Measurements from ENCODE around the gene FBXO42.
"Not testable (repeated sequence)": the region's sequence is repeated elsewhere in the genome, so short reads cannot be mapped to it uniquely, and the experiment has no call there.

The FBXO42 gene

DNA sequence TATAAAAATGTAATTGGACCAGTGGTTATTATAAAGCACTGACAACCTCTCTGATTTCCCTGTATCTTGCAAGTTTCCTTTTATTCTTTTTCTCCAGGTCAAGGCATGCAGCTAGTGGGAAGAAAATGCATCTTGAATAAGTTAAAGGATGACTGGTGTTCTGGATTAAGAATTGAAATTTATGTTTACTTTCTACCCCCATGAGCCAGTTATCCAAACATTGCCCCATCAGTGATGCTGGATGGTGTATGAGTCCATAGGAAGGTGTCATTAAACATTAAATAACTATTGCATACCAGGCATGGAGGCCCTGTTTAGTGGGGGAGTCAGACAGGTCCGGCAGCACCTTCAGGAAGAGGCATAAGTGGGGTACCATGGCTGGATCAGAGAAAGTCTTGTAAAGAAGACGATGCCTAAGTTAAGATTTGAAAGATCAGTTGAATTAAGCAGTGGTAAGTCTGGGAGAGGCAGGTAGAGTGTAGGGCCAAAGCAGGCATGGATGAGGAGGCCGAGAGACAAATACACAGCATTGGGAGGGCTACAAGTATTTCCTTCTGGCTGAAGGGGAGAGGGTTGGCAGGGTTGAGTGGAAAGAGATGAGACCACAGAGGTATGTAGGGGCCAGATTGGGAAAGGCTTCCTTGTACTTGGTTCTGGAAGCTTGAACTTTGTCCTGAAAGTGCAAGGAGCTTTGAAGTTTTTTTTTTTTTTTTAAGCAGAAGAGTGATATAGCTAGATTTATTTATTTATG, 20.4 kb upstream of the FBXO42 start:
- no peak for DNase-seq (ENCODE audit: low spot score)

- no peak for DNase-seq (ENCODE audit: low spot score)
Measured at GRCh38 chr1:16371725-16372124, 19.4 kb upstream of the FBXO42 start.

GRCh38 chr1:16369821-16370220, 17.5 kb upstream of the FBXO42 start:
- DNase-seq (ENCODE audit: low spot score) = no peak

DNA sequence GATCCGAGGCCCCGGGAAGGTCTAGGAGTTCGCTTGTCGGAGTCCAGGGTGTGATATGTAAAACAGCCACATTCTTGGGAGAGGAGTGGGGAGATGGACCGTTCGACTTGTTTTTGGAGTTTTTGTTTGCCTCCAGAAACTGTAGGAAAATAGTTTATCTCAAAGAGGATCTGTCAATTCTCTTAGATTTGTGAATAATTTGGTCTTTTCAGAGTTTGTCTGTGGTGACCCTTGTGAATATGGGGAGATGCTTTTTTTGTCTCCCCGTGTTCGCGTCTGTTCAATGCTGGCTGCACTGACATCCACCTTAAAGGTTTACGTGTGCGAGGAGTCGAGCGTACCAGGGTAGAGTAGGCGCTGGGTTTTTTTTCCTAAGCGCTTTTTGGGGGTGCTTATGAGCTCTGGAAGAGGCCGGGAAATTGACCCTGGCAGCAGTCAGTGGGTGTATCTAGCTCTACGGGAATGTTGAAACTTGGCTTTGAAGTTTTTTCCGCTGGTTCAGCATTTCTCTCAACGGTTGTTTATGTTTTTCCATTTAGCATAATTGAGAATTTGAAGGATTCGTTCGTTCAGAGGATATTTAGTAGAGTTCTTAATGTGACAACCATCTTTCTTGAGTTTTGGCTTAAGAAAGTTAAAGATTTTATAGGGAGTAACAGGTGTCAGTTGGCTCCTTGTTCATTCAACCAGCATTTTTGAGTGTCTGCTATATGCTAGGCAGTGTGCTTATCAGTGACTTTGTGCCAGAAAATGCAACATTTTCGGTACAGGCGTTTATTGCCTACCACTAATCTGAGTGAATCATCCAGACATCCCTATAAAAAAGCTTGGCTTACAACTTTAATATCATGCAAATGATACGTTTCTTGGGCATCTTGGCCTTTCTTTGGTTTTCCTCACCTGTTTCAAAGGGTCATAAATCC, 15.9 kb upstream of the FBXO42 start:
- DNase-seq (ENCODE audit: low spot score) = no peak

- DNase-seq (ENCODE audit: low spot score) = peak; percentile 91
Measured at GRCh38 chr1:16367258-16367967, 15.1 kb upstream of the FBXO42 start.

- DNase-seq (ENCODE audit: low spot score) = peak; percentile 99
Measured at GRCh38 chr1:16366722-16367257, 14.5 kb upstream of the FBXO42 start, which contains the start of gene SZRD1. TSS of gene SZRD1 (plus strand) at chr1:16367242. CDS start at chr1:16367258, 16 bp downstream.

GRCh38 chr1:16365146-16365498, 12.8 kb upstream of the FBXO42 start:
- not testable (repeated sequence) for DNase-seq (ENCODE audit: low spot score)

GRCh38 chr1:16356867-16357266, 4.6 kb upstream of the FBXO42 start:
- DNase-seq (ENCODE audit: low spot score) = no peak

DNA sequence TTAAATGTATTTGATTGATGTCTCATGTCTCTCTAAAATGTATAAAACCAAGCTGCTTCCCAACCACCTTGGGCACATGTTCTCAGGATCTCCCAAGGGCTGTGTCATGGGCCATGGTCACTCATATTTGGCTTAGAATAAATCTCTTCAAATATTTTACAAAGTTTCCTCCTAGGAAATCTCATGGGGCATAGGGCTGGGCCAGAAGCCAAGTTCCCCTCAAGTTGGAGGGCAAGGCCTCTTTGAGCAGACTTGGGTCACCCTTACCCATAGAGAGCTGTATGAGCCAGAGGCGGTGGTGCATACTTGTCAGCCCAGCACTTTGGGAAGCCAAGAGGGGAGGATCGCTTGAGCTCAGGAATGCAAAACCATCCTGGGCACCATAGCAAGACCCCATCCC, 2.3 kb upstream of the FBXO42 start:
- DNase-seq (ENCODE audit: low spot score) = no peak

DNA sequence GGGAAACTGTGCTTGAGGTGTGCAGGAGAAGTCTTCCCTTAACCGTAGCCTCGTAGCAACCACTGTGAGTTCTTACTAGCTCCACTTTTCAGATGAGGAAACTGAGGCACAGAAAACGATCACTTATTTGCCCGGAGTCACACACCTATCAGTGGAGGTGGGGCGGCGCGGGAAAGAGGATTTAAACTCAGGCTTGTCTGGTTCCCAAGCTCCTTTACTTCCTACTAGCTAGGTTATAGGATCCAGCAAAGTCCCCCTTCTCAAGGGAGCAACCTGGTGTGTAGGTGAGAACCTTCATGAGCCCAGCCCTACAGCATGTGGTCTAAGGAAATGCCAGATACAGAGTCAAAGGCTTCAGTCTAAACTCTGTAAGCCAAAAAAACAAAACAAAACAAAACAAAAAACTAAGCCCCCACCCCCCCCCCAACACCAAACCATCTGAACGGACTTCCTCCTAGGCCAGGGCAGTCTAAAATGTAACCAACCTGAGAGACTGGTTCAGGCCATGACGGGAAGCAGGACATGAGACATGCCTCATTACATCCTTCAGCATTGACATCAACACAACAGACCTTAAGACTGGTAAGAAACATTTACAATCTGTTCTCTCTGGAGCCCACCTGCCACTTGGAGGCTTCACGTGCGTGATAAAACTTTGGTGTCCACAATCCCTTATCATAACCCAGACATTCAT, 709 bp upstream of the FBXO42 start:
- no peak for DNase-seq (ENCODE audit: low spot score)

DNA sequence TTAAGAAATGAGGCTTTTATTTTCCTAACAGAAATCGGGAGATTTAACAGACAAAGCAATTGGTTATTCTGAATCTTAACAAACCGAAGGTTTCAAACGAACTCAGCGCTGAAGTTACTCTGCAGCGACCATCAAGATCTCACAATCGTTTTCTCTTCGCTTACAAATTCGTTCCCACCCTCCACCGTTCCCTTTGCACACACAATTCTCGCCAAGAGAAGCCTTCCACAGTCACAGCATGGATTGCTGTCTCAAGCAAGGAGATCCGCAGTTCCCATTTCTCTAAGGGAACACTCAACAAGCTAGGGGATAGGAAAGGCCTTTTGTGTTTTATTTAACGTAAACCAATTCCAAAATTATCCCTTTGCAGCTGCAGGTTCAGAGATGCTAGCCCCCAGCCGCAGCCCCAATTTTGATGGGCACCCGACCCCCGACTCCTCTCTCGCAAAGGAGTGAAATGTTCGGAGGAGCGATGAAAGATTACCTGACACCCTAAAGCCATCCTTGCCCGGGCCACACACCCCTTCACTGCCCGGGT, 755 bp downstream of the FBXO42 start:
- DNase-seq (ENCODE audit: low spot score) = no peak

- DNase-seq (ENCODE audit: low spot score) = no peak
Measured at GRCh38 chr1:16349847-16350406, 2.4 kb downstream of the FBXO42 start.

DNA sequence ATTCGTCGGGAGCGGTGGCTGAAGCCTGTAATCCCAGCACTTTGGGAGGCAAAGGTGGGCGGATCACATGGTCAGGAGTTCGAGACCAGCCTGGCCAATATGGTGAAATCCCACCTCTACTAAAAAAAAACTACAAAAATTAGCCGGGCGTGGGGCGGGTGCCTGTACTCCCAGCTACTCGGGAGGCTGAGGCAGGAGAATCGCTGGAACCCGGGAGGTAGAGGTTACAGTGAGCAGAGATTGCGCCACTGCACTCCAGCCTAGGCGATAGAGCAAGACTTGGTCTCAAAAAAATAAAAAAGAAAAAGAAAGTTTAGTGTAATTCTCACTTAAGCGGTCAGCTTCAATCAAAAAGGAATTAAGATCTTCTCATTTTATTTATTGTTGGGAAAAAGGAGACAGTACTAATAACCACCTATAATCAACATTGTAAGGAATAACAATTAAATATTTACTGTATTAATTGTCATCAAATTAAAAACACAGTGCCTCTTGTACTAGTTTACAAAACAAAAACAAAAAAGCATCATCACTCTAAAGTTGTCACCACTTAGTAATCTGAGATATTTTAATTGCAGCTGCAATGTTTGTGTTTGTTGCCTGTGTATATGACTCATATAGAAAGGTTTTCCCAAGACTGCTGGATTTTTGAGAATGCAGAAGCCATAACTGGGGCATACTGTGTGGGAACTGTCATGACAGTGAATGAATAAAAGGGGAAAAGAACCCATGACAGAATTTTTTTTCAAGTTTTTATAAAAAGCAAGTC, 3.7 kb downstream of the FBXO42 start:
- no peak for DNase-seq (ENCODE audit: low spot score)

GRCh38 chr1:16343276-16343675, 9.0 kb downstream of the FBXO42 start:
- not testable (repeated sequence) for DNase-seq (ENCODE audit: low spot score)

DNA sequence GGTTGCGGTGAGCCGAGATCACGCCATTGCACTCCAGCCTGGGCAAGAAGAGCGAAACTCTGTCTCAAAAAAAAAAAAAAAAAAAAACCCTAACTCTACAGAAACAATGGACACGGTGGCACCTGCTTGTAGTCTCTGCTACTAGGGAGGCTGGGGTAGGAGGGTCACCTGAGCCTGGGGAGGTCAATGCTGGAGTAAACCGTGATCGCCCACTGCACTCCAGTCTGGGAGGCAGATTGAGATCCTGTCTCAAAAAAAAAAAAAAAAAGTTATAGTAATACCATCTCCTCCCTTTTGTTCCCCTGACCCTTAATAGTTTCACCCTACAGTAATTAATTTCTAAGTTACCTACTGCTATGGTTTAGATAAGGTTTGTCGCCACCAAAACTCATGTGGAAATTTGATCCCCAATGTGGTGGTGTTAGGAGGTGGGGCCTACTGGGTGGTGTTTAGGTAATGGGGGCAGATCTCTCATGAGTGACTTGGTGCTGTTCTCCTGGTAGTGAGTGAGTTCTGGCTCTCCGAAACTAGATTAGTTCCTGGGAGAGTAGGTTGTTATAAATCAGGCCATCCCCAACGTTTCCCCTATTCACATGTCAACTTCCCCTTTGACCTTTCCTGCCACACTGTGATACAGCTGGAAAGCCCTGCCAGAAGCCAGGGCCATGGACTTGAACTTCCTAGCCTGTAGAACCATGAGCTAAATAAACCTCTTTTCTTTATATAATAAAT, 9.8 kb downstream of the FBXO42 start:
- no peak for DNase-seq (ENCODE audit: low spot score)

- no peak for DNase-seq (ENCODE audit: low spot score)
Measured at GRCh38 chr1:16340673-16341072, 11.6 kb downstream of the FBXO42 start.

GRCh38 chr1:16338961-16339360, 13.3 kb downstream of the FBXO42 start:
- no peak for DNase-seq (ENCODE audit: low spot score)

- DNase-seq (ENCODE audit: low spot score) = no peak
Measured at GRCh38 chr1:16334655-16335340, 17.5 kb downstream of the FBXO42 start.

DNA sequence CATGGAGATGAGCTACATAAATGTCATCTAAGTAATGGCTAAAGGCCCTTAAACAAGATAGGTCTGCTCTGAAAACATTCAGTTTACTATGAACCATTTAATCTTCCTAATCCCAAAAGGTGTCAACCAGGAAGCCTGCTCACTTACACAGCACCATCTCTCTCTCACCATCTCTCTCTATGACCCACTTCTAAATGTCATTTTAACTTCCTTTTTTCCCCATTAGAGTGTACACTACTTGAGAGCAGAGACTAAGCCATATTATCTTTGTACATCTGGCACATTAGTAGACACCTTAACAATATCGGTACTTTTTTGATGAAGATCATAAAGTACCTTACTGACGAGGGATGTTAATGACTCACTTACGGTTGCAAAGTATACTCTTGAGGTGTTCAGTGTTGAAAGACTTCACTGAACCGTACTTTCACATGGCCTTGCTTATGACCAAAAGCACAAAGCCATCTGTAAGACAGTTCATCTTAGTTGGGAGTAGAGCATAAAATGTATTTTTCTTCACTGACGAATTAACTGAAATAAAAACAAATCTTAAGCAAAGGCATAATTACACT, 25.4 kb downstream of the FBXO42 start:
- DNase-seq (ENCODE audit: low spot score) = no peak

Measured in globus pallidus (tissue), 1 donor.